Measurements from ENCODE around the gene UBE2I. TPM values are rescaled to one million over a fixed set of nuclear protein-coding genes. Genes with fewer than 3 reads are reported as not detected.
"Not testable (repeated sequence)": the region's sequence is repeated elsewhere in the genome, so short reads cannot be mapped to it uniquely, and the experiment has no call there.

UBE2I gene
- total RNA-seq, 2 donors from 2014 or later, result 204 to 206 TPM

DNA sequence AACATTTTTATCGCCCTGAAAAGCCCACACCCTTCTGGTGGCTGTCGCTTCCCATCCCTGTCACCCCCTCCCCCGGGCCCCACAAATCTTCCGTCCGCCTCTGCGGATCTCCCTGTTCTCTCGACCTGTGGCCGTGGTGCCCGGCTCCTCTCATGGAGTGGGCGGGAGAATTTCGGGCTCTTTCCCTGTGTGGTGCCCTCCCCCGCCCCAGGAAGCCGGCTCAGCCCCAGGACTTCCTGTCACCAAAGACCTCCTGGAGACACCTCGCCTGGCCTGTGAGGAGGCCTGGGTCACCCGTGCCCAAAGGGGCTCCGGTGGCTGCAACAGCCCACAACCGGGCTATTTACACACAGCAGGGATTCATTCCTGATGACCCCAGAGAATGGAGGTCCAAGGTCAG lies 26.1 kb upstream of the UBE2I start:
- Mint-ChIP-seq H3K27ac (no peak overlapping the region), H3K36me3 (ENCODE audit: low read depth) (no peaks in the 10 kb centered on the region), H3K27me3 (peaks cover 3% of the 10 kb centered on the region), H3K4me1 (no peaks in the 10 kb centered on the region), H3K4me3 (no peak overlapping the region), H3K9me3 (no peaks in the 10 kb centered on the region)
- no peak for ATAC-seq (replicated peaks)

DNA sequence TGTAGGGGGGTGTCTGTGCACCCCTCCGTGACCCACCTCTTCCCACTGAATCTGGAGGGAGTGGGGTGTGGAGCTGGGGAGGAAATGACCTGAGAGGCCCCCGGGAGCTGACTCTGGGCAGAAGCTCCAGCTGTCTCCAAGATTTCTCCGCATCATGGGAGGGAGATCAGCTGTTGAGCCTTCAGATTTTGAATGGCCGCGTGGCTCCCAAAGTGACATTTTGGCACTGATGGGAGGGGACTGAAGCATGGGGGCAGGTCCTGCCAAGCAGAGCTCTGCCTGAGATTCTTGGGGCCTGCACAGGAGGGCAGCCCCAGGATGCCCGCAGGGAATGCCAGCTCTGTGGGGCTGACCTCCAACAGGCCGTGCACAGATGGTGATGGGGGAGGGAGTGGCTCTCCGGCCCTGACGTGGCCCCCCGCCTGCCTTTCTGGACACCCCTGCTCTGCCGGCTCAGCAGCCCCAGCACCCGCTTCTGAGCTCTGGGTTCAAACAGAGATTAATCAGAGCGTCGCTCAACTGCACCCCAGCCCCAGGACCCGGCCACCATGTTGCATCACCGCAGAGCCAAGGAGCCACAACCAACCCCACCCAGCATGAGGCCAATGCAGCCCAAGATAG lies 25.3 kb upstream of the UBE2I start:
- Mint-ChIP-seq H3K27ac (no peak overlapping the region), H3K4me3 (no peak overlapping the region), H3K9me3 (no peaks in the 10 kb centered on the region), H3K27me3 (peaks cover 3% of the 10 kb centered on the region), H3K4me1 (no peaks in the 10 kb centered on the region), H3K36me3 (ENCODE audit: low read depth) (no peaks in the 10 kb centered on the region)
- ATAC-seq (replicated peaks), result no peak

DNA sequence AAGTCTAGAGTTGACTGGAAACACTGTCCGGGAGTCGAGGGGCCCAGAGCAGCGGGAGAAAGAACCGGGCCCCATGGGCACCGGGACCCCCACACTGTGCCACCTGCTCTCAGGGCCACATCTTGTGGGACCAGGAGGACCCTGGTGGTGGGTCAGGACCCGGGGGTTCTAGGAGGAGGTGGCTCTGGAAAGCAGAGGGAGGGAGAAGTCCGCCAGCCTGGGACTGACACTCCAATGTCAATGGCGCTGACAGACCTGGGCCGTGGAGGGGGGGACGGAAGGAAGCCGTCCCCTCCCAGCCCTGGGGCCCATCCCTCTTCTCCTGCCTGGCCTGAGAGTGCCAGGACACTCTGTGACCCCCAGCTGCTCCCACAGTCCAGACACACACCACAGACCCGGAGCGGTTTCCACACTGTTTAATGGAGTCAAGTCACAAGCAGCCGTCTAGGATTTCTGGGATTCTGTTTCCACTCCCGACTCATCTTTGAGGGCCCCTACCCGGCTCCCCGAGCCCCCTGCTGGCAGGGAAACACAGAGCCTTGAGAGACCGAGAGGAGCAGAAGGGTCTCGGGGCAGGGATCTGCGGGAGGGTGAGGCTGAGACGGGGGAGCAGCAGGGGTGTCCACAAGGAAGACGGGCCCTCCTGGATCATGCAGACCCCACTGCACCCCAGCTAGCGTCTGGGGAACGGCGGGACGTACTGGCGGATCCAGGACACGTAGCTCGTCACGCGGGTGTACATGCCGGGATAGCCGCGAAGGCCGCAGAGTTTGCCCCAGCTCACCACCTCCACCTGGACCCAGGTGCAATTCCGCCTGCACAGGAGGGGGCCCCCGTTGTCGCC lies 23.5 kb upstream of the UBE2I start:
- peaks cover 3% of the 10 kb centered on the region for H3K27me3 Mint-ChIP-seq

DNA sequence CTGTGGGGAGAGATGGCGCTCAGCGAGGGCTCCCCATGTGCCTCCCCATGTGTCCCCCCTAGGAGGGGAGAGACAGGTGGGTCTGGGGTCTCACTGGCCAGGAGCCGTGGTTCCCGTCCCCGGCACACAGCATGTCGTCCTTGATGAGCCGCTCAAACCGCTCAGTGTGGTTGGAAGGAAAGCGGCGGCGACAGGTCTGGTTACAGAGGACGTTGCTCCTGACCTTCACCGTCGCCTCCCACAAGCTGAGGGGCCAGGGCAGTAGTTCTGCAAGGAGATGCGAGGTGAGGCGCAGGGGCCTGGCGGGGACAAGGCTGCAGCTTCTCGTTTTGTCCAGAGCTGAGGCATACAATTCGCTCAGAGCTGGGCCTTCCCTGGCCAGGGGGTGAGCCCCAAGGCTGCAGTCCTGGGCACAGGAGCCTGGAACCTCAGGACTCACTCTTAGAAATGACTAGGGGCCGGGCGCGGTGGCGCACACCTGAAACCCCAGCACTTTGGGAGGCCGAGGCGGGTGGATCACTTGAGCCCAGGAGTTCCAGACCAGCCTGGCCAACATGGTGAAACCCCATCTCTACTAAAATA lies 22.8 kb upstream of the UBE2I start:
- no peak overlapping the region for H3K4me3 Mint-ChIP-seq
- H3K27ac Mint-ChIP-seq, result no peak overlapping the region
- H3K27me3 Mint-ChIP-seq, result peaks cover 3% of the 10 kb centered on the region
- no peaks in the 10 kb centered on the region for H3K36me3 Mint-ChIP-seq (ENCODE audit: low read depth)
- H3K4me1 Mint-ChIP-seq, result no peaks in the 10 kb centered on the region
- no peak for ATAC-seq (replicated peaks)
- no peaks in the 10 kb centered on the region for H3K9me3 Mint-ChIP-seq

More for the DNA sequence above, 23.5 kb upstream of the UBE2I start:
- Mint-ChIP-seq H3K27ac (no peak overlapping the region), H3K36me3 (ENCODE audit: low read depth) (no peaks in the 10 kb centered on the region), H3K4me1 (no peaks in the 10 kb centered on the region), H3K4me3 (no peak overlapping the region), H3K9me3 (no peaks in the 10 kb centered on the region)
- ATAC-seq (replicated peaks), result no peak

DNA sequence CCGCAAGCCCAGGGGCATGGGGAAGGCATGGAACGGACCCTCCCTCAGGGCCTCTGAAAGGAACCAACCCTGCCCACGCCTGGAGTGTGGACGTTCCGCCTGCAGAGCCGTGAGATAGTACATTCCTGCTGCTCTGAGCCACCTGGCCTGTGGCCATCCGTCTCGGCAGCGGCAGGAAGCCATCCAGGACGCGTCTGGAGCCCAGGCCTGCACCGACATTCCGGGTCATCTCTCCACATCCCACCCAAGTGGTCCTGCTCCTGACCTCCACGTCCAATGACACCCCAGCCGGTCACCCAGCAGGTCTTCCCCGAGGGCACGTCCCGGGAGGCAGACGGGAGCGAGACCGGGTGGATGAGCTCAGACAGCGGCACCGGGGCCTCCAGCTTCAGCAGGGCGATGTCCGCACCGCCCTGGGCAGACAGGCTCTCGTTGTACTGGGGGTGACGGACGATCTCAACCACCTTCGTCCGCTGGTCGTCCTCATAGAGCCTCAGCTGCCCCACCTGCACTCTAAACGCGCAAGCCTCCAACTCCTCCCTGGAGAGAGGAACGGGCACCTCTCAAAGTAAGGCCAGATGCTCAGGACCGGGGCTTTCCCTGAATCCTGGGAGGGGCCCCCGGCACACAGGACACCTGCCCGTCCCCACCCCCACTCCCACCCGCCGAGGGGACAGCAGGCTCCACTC lies 21.3 kb upstream of the UBE2I start:
- Mint-ChIP-seq H3K4me1 (no peaks in the 10 kb centered on the region), H3K4me3 (no peak overlapping the region), H3K9me3 (no peaks in the 10 kb centered on the region), H3K27ac (no peak overlapping the region), H3K27me3 (peaks cover 6% of the 10 kb centered on the region), H3K36me3 (ENCODE audit: low read depth) (no peaks in the 10 kb centered on the region)
- no peak for ATAC-seq (replicated peaks)

DNA sequence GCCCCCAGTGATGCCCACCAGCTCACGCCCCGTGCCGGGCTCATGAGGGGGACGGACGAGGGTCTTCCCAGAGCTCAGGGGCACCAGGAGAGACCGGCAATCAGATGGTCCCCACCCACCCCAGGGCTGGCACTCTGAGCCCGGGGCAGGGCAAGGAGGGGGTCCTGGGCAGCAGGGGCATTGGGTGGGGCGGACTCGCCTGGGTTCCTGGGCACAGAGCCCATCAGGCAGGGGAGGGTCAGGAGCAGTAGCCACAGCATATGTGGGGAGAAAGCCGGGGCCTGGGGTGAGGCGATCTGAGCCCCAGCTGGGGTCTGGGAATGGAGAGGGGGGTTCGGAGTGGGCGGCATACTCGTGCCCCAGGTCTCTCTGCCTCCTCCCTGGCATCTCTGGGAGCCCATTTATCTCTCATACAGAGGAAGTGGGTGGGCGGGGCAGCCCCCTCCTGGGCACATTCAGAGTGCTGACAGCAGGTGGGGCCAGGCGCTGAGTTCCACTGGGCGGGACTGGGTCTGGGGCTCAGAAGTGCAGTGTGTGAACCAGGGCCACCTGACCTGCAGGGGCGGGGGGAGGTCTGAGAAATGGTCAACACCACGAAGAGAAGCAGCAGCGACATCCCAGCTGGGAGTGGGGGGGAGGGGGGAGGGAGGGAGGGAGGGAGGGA lies 20.5 kb upstream of the UBE2I start:
- H3K4me1 Mint-ChIP-seq, result no peaks in the 10 kb centered on the region
- H3K4me3 Mint-ChIP-seq, result no peak overlapping the region
- ATAC-seq (replicated peaks), result no peak
- H3K27me3 Mint-ChIP-seq, result peaks cover 13% of the 10 kb centered on the region
- H3K27ac Mint-ChIP-seq, result no peak overlapping the region
- H3K9me3 Mint-ChIP-seq, result no peaks in the 10 kb centered on the region
- no peaks in the 10 kb centered on the region for H3K36me3 Mint-ChIP-seq (ENCODE audit: low read depth)

DNA sequence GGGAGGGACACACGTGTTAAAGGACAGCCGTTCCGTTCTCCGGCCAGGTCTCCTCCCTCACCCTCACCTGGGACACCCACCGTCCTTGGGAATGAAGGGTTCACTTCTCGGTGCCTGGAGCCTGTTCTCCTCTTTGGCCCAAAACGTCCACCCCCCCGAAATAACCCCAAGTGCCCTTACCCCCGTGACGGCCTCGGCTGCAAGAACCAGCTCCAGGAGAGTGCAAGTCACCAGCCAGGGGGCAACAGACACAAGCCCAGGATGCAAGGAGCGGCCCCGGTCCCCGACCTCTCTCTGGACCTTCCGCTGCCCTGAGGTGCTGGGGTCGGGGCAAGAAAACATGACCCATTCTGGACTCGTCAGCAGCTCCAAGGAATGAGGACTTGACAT lies 20.0 kb upstream of the UBE2I start:
- no peak overlapping the region for H3K27ac Mint-ChIP-seq
- ATAC-seq (replicated peaks), result no peak
- H3K27me3 Mint-ChIP-seq, result peaks cover 18% of the 10 kb centered on the region
- no peaks in the 10 kb centered on the region for H3K36me3 Mint-ChIP-seq (ENCODE audit: low read depth)
- no peak overlapping the region for H3K4me3 Mint-ChIP-seq
- H3K4me1 Mint-ChIP-seq, result no peaks in the 10 kb centered on the region
- no peaks in the 10 kb centered on the region for H3K9me3 Mint-ChIP-seq

DNA sequence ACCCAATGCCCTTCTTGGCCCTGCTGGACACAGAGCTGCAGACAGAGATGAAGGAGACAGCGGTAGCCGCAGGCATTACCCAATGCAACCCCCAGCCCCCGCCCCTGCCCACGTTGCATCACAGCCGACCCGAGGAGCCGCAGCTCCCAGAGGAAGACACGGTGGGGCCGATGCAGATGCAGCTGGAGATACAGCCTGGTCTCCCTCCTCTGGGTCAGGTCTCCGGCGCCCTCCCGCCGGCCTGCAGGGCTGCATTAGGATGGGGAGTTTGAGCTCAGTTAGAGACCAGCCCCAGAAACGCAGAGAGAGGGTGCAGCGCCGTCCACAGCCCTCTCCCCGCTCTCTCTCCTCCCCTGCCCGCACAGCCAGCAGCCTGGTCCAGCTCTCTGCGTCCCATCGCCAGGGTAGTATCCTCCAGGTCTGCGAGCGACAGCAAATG lies 19.4 kb upstream of the UBE2I start:
- no peak overlapping the region for H3K4me3 Mint-ChIP-seq
- H3K27me3 Mint-ChIP-seq, result peaks cover 19% of the 10 kb centered on the region
- no peaks in the 10 kb centered on the region for H3K9me3 Mint-ChIP-seq
- ATAC-seq (replicated peaks), result no peak
- H3K4me1 Mint-ChIP-seq, result no peaks in the 10 kb centered on the region
- H3K27ac Mint-ChIP-seq, result no peak overlapping the region
- H3K36me3 Mint-ChIP-seq (ENCODE audit: low read depth), result no peaks in the 10 kb centered on the region

DNA sequence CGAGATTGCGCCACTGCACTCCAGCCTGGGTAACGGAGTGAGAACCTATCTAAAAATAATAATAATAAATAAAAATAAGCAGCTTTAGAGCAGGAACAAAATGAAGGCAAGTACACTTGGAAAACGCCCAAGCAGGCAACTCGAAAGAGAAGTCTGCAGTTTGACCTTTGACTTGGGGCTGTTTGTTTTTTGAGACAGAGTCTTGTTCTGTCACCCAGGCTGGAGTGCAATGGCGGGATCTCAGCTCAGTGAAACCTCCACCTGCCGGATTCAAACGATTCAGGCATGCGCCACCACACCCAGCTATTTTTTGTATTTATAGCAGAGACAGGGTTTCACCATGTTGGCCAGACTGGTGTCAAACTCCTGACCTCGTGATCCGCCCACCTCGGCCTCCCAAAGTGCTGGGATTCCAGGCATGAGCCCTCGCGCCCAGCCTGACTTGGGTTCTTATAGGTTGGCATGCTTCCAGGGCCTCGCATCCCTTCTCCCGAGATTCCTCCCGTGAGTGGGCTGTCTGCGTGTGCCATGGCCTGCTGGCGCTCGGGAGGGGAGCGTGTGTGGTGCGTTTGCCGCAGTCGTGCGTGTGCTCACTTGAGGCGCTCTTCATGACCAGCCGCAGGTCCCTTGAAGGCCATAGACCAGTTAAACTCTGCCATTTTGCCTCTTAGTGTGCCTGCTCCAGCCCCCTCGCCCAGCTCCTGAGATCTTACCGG lies 18.4 kb upstream of the UBE2I start:
- no peak for ATAC-seq (replicated peaks)
- H3K4me3 Mint-ChIP-seq, result no peak overlapping the region
- H3K27ac Mint-ChIP-seq, result no peak overlapping the region
- H3K36me3 Mint-ChIP-seq (ENCODE audit: low read depth), result no peaks in the 10 kb centered on the region
- H3K9me3 Mint-ChIP-seq, result no peaks in the 10 kb centered on the region
- no peaks in the 10 kb centered on the region for H3K4me1 Mint-ChIP-seq
- peaks cover 24% of the 10 kb centered on the region for H3K27me3 Mint-ChIP-seq

DNA sequence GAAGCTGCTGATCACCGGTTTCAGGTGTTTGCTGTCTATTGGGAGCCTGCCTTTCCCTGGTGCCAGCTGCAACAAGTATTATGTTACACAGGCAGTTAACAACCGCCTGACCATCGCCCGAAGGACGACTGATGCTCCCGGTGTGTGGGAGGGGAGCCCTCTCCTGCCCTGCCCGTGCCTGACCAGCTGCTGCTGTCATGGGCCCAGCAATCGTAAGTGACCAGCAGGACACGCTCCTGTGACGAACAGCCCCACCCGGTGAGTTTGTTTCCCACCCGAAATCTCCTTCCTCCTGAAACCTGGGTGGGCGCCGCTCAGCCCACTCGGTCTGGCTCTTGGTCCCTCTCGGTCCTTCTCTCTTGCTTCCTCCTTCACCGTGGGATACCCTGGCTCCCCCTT lies 17.9 kb upstream of the UBE2I start:
- Mint-ChIP-seq H3K36me3 (ENCODE audit: low read depth) (no peaks in the 10 kb centered on the region), H3K4me1 (no peaks in the 10 kb centered on the region), H3K9me3 (no peaks in the 10 kb centered on the region), H3K4me3 (no peak overlapping the region), H3K27me3 (peaks cover 24% of the 10 kb centered on the region), H3K27ac (no peak overlapping the region)
- no peak for ATAC-seq (replicated peaks)

DNA sequence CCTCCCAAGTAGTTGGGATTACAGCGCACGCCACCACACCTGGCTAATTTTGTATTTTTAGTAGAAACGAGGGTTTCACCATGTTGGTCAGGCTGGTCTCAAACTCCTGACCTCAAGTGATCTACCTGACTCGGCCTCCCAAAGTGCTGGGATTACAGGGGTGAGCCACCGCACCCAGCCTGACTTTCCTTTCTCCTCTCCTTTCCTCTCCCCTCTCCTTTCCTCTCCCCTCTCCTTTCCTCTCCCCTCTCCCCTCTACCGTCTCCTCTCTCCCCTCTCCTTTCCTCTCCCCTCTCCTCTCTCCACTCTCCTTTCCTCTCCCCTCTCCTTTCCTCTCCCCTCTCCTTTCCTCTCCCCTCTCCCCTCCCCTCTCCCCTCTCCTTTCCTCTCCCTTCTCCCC lies 17.2 kb upstream of the UBE2I start:
- H3K27me3 Mint-ChIP-seq, result peaks cover 29% of the 10 kb centered on the region
- H3K4me3 Mint-ChIP-seq; H3K9me3 Mint-ChIP-seq; ATAC-seq (replicated peaks); H3K27ac Mint-ChIP-seq; H3K36me3 Mint-ChIP-seq (ENCODE audit: low read depth); H3K4me1 Mint-ChIP-seq: not testable (repeated sequence)

DNA sequence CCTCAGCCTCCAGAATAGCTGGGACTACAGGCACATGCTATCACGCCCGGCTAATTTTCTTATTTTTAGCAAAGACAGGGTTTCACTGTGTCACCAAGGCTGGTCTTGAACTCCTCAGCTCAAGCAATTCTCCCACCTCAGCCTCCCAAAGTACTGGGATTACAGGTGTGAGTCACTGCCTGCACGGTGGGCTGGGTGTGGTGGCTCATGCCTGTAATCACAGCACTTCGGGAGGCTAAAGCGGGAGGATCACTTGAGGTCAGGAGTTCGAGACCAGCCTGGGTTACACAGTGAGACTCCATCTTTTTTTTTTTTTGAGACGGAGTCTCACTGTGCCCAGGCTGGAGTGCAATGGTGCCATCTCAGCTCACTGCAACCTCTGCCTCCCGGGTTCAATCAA lies 16.6 kb upstream of the UBE2I start:
- ATAC-seq (replicated peaks); H3K36me3 Mint-ChIP-seq (ENCODE audit: low read depth); H3K4me1 Mint-ChIP-seq; H3K27ac Mint-ChIP-seq; H3K9me3 Mint-ChIP-seq; H3K4me3 Mint-ChIP-seq: not testable (repeated sequence)
- H3K27me3 Mint-ChIP-seq, result peaks cover 26% of the 10 kb centered on the region

DNA sequence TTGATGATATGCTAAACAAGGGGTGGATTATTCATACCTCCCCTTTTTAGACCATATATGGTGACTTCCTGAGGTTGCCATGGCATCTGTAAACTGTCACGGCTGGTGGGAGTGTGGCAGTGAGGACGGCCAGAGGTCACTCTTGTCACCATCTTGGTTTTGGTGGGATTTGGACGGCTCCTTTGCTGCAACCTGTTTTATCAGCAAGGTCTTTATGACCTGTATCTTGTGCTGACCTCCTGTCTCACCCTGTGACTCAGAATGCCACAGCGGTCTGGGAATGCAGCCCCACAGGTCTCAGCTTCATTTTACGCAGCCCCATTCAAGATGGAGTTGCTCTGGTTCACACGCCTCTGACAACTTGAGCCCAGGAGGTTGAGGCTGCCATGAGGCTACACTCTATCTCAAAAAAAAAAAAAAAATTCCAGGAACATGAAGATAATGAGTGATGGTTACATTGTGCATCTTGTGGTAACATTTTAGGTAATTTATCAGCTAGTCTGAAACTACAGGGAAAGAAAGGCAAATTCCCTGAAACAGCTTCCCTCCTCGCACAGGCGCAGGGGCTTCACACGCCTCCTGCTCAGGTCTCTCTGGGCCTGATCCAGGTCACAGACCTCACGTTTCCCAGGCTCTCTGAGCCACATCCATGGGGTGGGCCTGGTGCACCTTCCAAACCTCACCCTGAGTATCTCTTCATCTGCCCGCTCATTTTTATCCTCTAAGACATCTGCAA lies 15.3 kb upstream of the UBE2I start:
- no peak overlapping the region for H3K4me3 Mint-ChIP-seq
- H3K27me3 Mint-ChIP-seq, result peaks cover 29% of the 10 kb centered on the region
- no peak overlapping the region for H3K27ac Mint-ChIP-seq
- H3K4me1 Mint-ChIP-seq, result no peaks in the 10 kb centered on the region
- no peaks in the 10 kb centered on the region for H3K9me3 Mint-ChIP-seq
- ATAC-seq (replicated peaks), result no peak
- H3K36me3 Mint-ChIP-seq (ENCODE audit: low read depth), result no peaks in the 10 kb centered on the region

All from activated T-helper 17 cell treated with anti-CD3 and anti-CD28 coated beads, Interleukin-2, amount 50 U/mL, for 72 hours (primary cell).